Measurements from ENCODE around the gene DENND5A.

The DENND5A gene

DNA sequence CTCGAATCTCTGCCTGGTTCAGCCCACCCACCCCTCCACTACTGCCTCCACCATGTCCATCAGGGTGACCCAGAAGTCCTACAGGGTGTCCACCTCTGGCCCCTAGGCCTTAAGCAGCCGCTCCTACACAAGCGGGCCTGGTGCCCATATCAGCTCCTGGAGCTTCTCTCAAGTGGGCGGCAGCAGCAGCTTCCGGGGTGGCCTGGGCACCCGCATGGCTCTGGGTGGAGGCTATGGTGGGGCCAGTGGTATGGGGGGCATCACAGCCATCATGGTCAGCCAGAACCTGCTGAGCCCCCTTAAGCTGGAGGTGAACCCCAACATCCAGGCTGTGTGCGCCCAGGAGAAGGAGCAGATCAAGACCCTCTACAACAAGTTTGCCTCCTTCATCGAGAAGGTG lies 170.7 kb downstream of the DENND5A start:
- H3K36me3 ChIP-seq (replicated peaks) = no peaks in the 10 kb centered on the region
- DNase-seq (ENCODE audit: low spot score in 2 of 2) = no peak
- H3K4me3 ChIP-seq = no peak overlapping the region
- peaks cover 25% of the 10 kb centered on the region for H3K4me1 ChIP-seq
- in situ Hi-C loops (cut with MboI; ENCODE audit: low sequenced_read_pairs) = no loop called here
- no peaks in the 10 kb centered on the region for H3K9me3 ChIP-seq
- no peaks in the 10 kb centered on the region for H3K27me3 ChIP-seq (ENCODE audit: low read depth)

DNA sequence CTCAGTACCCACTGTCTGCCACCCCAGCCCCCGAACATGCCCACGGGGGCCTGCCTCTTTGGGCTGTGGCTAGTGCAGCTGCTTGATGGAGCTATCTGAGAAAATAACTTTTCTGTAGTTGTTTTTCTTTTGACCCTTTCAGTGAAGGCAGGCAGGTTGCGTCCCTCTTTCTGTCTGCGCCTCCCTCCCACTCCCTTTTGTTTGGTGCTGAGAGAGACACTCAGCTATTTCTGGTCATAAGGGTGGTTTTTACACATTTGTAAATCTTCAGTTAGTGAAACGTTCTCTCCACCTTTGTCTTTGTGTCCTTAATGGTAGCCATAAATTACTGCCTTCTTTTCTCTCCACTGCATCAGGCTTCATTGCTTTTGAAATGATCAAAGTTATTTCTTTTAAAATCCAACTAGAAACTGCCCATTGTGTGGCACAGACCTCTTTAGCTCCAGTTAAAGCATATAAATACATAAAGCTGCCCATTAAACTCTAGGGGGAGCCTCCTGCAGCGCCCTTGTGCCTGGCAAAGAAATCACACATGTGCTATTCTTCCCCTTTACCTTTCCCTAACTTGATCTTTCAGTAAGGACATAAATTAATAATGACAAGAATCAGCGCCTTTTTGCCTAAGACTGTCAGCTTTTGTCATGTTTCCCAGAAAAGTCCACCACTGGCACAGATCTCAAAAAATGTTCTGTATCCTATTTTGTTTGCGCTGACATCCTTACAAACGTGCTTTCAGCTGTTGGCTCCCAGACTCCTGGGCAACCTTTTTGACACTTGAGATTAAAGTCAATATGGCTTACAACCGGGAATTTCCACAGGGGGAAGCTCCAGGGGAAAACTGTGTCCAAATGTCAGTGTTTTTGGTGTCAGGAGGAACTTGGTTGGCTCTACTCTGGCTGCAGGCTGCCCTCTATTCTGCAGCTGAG lies 172.0 kb downstream of the DENND5A start:
- H3K27me3 ChIP-seq (ENCODE audit: low read depth) = no peaks in the 10 kb centered on the region
- H3K36me3 ChIP-seq (replicated peaks) = no peaks in the 10 kb centered on the region
- H3K9me3 ChIP-seq = no peaks in the 10 kb centered on the region
- in situ Hi-C loops (cut with MboI; ENCODE audit: low sequenced_read_pairs) = no loop called here
- peak; percentile 74 to 87 for DNase-seq (ENCODE audit: low spot score in 2 of 2)
- H3K4me3 ChIP-seq = no peak overlapping the region
- H3K4me1 ChIP-seq = peaks cover 25% of the 10 kb centered on the region

DNA sequence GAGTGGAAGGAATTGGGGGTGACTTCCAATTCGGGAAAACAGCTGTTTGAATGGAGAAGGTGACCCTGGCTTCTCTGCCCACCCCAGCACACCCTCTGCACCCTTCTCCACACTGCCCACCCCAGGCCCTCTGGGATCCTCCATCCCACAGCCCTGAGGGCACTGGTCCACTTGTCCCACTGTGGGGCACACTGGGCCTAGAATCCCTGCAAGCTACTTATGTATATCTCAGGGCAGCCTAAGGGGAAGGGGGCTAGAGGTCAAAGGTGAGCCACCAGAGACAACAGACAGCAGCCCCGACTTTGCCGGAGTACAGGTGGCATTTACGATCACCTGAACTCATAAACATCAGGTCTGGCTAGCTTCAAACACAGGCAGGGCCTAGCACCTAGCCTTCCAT lies 173.1 kb downstream of the DENND5A start:
- Histone ChIP-seq H3K27me3 (ENCODE audit: low read depth) (no peaks in the 10 kb centered on the region), H3K4me3 (no peak overlapping the region), H3K9me3 (no peaks in the 10 kb centered on the region), H3K36me3 (replicated peaks) (no peaks in the 10 kb centered on the region), H3K4me1 (peaks cover 25% of the 10 kb centered on the region)
- in situ Hi-C loops (cut with MboI; ENCODE audit: low sequenced_read_pairs) = no loop called here
- DNase-seq (ENCODE audit: low spot score in 2 of 2) = no peak

DNA sequence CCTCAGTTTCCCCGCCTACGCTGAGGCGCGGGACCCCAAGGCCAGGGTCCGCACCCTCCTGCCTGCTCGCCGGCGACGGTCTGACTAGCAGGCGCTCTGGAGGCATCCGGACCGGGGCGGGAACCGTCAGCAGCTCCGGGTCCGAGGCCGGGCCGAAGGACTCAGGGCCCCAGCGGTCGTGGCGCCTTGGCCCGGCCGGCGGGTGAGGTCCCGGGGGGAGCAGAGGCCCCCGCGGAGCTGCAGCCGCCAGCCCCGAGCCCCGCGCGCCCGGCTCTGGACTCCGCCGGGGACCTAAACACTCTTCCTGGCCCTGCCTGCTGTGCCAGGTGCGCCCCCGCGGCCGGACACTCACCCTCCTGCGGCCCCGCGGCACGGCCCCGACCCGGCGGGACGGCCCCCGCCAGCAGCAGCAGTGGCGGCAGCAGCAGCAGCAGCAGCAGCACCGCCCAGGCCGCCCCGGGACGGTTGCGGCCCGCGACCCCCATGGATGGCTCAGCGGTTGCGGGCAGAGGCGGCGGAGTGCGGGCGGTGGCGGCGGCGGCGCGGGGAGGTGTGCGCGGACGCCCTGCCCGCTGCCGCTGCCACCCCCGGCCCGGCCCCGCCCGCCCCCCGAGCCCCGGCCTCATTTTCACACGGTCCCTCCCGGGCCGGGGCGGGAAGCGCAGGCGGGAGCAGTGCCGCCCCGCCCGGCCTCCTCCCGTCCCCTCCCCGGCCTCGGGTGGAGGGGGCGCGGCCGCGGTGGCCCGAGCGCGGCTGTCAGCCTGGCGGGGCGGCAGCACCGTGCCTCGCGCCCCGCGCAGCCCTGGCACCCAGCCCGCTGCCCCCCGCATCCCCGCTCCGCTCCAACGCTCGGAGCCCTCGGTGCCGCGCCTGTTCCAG lies 173.9 kb downstream of the DENND5A start, which contains the start of gene SCUBE2:
Gene SCUBE2, minus strand, starts transcription at position 556 of the 879 bp plus-strand sequence. Its CDS starts 71 bp downstream, at position 485.
- peak in 1 of 2 experiments; percentile 40 for DNase-seq (ENCODE audit: low spot score in 2 of 2)
- peak within 1 kb of the TSS; percentile 6; the same call in 1 of the 2 replicates for H3K4me3 ChIP-seq
- in situ Hi-C loops (cut with MboI; ENCODE audit: low sequenced_read_pairs) = no loop called here
- no peaks in the 10 kb centered on the region for H3K9me3 ChIP-seq
- H3K4me1 ChIP-seq = peaks cover 25% of the 10 kb centered on the region
- no peaks in the 10 kb centered on the region for H3K36me3 ChIP-seq (replicated peaks)
- no peaks in the 10 kb centered on the region for H3K27me3 ChIP-seq (ENCODE audit: low read depth)

DNA sequence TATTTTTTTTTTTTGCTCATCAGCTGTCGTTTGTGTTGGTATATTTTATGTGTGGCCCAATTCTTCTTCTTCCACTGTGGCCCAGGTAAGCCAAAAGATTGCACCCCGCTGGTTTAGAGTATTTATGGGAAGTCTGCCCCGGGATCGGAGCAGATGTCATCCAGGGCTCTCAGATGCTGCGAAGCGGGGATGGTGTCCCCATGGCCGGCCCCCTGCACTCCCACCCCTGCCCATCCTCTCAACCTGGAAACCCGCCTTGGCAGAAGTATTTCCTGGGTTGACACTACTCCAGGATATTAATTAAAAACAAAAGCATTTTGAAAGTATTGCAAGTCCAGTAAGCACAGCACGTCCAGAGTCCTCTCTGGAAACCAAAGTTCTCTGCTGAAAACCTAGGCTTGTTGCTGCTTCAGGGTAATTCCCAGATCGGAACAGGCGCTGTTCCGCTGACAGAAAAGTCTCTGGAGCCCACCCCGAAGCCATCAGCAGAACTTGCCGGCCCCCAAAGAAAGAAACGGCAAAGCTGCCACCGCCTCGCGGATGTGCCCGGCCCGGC lies 174.6 kb downstream of the DENND5A start:
- no peaks in the 10 kb centered on the region for H3K36me3 ChIP-seq (replicated peaks)
- in situ Hi-C loops (cut with MboI; ENCODE audit: low sequenced_read_pairs) = no loop called here
- no peaks in the 10 kb centered on the region for H3K27me3 ChIP-seq (ENCODE audit: low read depth)
- H3K9me3 ChIP-seq = no peaks in the 10 kb centered on the region
- DNase-seq (ENCODE audit: low spot score in 2 of 2) = no peak
- peaks cover 25% of the 10 kb centered on the region for H3K4me1 ChIP-seq
- peak overlapping the region; percentile 6; the same call in 1 of the 2 replicates for H3K4me3 ChIP-seq

DNA sequence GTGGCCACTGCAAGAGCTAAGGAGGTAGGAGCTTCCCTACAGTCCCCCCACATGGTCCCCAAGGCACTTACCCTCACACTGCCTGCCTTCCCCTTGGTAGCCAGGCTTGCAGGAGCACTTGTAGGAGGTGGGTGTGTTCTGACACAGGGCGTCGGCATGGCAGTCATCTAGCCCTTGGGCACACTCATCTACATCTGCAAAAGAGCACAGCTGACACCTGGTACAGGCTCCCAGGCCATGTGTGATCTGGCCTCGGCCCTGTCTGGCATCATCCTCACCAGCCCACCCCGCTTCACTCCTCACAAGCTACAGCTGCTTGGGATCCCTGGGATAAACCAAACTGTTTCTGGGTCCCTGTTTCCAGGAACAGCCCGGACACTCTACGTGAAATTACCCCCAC lies 175.5 kb downstream of the DENND5A start:
- H3K36me3 ChIP-seq (replicated peaks) = no peaks in the 10 kb centered on the region
- no peaks in the 10 kb centered on the region for H3K27me3 ChIP-seq (ENCODE audit: low read depth)
- no peak for DNase-seq (ENCODE audit: low spot score in 2 of 2)
- no peak overlapping the region for H3K4me3 ChIP-seq
- in situ Hi-C loops (cut with MboI; ENCODE audit: low sequenced_read_pairs) = no loop called here
- peaks cover 25% of the 10 kb centered on the region for H3K4me1 ChIP-seq
- H3K9me3 ChIP-seq = no peaks in the 10 kb centered on the region

DNA sequence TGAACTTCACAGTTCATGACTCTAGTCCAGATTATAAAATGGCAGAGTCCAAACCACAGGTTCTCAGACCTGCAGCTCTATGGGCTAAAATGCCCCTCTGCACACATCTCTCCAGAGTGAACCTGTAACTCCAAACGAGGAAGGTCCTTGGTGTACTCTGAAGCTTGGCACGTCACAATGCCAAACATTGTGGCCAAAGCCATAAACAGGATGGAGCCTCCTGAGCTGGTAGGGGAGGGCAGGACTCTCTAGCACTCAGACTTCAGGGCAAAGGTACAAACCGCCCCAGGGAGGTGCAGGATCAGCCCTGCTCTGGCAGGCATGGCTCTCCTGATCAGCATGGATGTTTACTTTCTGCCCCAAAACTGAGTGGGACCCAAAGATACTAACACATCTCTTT lies 176.1 kb downstream of the DENND5A start:
- Histone ChIP-seq H3K36me3 (replicated peaks) (no peaks in the 10 kb centered on the region), H3K4me1 (peaks cover 25% of the 10 kb centered on the region), H3K9me3 (no peaks in the 10 kb centered on the region), H3K4me3 (no peak overlapping the region), H3K27me3 (ENCODE audit: low read depth) (no peaks in the 10 kb centered on the region)
- no peak for DNase-seq (ENCODE audit: low spot score in 2 of 2)
- in situ Hi-C loops (cut with MboI; ENCODE audit: low sequenced_read_pairs) = no loop called here

All from HAP-1 (cell line).